GM13977 (cell line): ENCODE data around the gene RYR3.

Experiments
- DNase-seq: peaks from one replicate; pipeline ENCODE4 v3.0.0; 2012; ENCODE audit warnings: low spot score
- CTCF ChIP-seq: IDR thresholded peaks from 2 replicates; pipeline ENCODE4 v1.5.1; 2012; ENCODE audit warnings: mild to moderate bottlenecking, control low read depth; ENCODE audit not compliant: insufficient read depth; ENCODE audit errors: extremely low read depth, missing control alignments
- in situ Hi-C: fragments of 300-500 bp; cut with MboI; formaldehyde crosslinking; loops from one replicate; pipeline ENCODE4 v1.12.0; 2022; ENCODE audit warnings: low sequenced_read_pairs, low pct_unique_long_range_greater_than_20kb, mixed read lengths, inconsistent platforms; ENCODE audit not compliant: unreplicated experiment

Gene RYR3

GRCh38 chr15:33839540-33839939 is 528.8 kb downstream of the RYR3 start:
- in situ Hi-C loops = no loop called here
- TF ChIP-seq CTCF = no peak
- DNase-seq = no peak

- in situ Hi-C loops = no loop called here
- TF ChIP-seq CTCF = no peak
- no peak for DNase-seq
These were observed 529.8 kb downstream of the RYR3 start for GRCh38 chr15:33840615-33841014.

GRCh38 chr15:33844186-33844585 is 533.4 kb downstream of the RYR3 start:
- TF ChIP-seq CTCF = no peak
- no peak for DNase-seq
- in situ Hi-C loops = no loop called here

- no peak for TF ChIP-seq CTCF
- in situ Hi-C loops = no loop called here
- DNase-seq = no peak
These were observed 533.8 kb downstream of the RYR3 start for GRCh38 chr15:33844597-33844996.

GRCh38 chr15:33846142-33846541 is 535.4 kb downstream of the RYR3 start:
- DNase-seq = no peak
- in situ Hi-C loops = no loop called here
- TF ChIP-seq CTCF = no peak

GRCh38 chr15:33846862-33847261 is 536.1 kb downstream of the RYR3 start:
- no peak for DNase-seq
- TF ChIP-seq CTCF = no peak
- in situ Hi-C loops = no loop called here

GRCh38 chr15:33848011-33848410 is 537.2 kb downstream of the RYR3 start:
- TF ChIP-seq CTCF = no peak
- in situ Hi-C loops = no loop called here

More at GRCh38 chr15:33848011-33848410, 537.2 kb downstream of the RYR3 start:
- DNase-seq = no peak
